ENCODE data around the gene MAFB.

MAFB gene

GRCh38 chr20:40681684-40682083 is 7.4 kb downstream of the MAFB start:
- DNase-seq (ENCODE audit: low spot score) = no peak

GRCh38 chr20:40681165-40681564 is 7.9 kb downstream of the MAFB start:
- no peak for DNase-seq (ENCODE audit: low spot score)

GRCh38 chr20:40680161-40680959 is 8.7 kb downstream of the MAFB start:
- DNase-seq (ENCODE audit: low spot score) = no peak

- no peak for DNase-seq (ENCODE audit: low spot score)
Measured at GRCh38 chr20:40679184-40679583, 9.9 kb downstream of the MAFB start.

- no peak for DNase-seq (ENCODE audit: low spot score)
Measured at GRCh38 chr20:40678286-40678875, 10.7 kb downstream of the MAFB start.

- DNase-seq (ENCODE audit: low spot score) = no peak
Measured at GRCh38 chr20:40677343-40677924, 11.6 kb downstream of the MAFB start.

GRCh38 chr20:40676491-40677269 is 12.4 kb downstream of the MAFB start:
- no peak for DNase-seq (ENCODE audit: low spot score)

GRCh38 chr20:40675599-40676221 is 13.3 kb downstream of the MAFB start:
- no peak for DNase-seq (ENCODE audit: low spot score)

- DNase-seq (ENCODE audit: low spot score) = no peak
Measured at GRCh38 chr20:40673442-40673841, 15.6 kb downstream of the MAFB start.

- no peak for DNase-seq (ENCODE audit: low spot score)
Measured at GRCh38 chr20:40672095-40672494, 16.9 kb downstream of the MAFB start.

GRCh38 chr20:40670253-40670652 is 18.8 kb downstream of the MAFB start:
- DNase-seq (ENCODE audit: low spot score) = no peak

GRCh38 chr20:40669692-40670091 is 19.3 kb downstream of the MAFB start:
- DNase-seq (ENCODE audit: low spot score) = no peak

- DNase-seq (ENCODE audit: low spot score) = no peak
Measured at GRCh38 chr20:40668449-40669228, 20.4 kb downstream of the MAFB start.

- DNase-seq (ENCODE audit: low spot score) = no peak
Measured at GRCh38 chr20:40667503-40667902, 21.5 kb downstream of the MAFB start.

GRCh38 chr20:40666336-40666735 is 22.7 kb downstream of the MAFB start:
- no peak for DNase-seq (ENCODE audit: low spot score)

GRCh38 chr20:40664891-40665290 is 24.1 kb downstream of the MAFB start:
- DNase-seq (ENCODE audit: low spot score) = no peak

- no peak for DNase-seq (ENCODE audit: low spot score)
Measured at GRCh38 chr20:40663991-40664880, 24.8 kb downstream of the MAFB start.

- no peak for DNase-seq (ENCODE audit: low spot score)
Measured at GRCh38 chr20:40663304-40663790, 25.7 kb downstream of the MAFB start.

- DNase-seq (ENCODE audit: low spot score) = no peak
Measured at GRCh38 chr20:40659567-40659966, 29.5 kb downstream of the MAFB start.

- no peak for DNase-seq (ENCODE audit: low spot score)
Measured at GRCh38 chr20:40658509-40658908, 30.5 kb downstream of the MAFB start.
